ENCODE data around the gene CENPM.

DNA sequence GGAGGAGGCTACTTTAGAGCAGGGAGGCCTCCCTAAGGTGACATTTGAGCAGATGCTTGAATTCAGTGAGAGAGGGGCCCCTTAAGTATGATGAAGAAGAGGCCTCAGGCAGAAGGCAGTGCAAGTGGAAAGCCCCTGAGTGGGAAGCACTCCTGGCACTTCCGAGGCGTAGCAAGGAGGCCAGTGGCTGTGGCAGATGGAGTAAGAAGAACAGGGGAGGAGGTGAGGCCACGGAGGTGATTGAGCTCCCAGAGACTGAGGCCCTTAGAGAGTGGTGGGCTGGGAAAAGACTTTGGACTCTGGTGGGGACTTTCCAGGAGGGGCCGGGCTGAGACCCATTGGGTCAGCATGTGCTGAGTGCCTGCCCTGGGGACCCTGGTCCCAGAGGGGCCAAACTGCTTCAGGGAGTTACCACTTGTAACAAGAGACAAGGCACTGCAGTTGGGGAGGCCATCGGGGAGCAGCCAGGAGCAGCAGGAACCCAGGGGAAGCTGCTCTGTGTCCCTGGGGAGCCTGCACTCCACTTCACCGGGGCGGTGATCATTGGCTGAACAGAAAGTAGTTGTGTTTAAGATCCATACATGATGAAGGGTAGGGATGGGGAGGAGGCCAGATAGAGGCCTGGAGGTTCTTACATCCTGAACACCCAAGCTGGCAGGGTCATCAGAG, 2.5 kb upstream of the CENPM start:
- TF ChIP-seq, protein P1, sequence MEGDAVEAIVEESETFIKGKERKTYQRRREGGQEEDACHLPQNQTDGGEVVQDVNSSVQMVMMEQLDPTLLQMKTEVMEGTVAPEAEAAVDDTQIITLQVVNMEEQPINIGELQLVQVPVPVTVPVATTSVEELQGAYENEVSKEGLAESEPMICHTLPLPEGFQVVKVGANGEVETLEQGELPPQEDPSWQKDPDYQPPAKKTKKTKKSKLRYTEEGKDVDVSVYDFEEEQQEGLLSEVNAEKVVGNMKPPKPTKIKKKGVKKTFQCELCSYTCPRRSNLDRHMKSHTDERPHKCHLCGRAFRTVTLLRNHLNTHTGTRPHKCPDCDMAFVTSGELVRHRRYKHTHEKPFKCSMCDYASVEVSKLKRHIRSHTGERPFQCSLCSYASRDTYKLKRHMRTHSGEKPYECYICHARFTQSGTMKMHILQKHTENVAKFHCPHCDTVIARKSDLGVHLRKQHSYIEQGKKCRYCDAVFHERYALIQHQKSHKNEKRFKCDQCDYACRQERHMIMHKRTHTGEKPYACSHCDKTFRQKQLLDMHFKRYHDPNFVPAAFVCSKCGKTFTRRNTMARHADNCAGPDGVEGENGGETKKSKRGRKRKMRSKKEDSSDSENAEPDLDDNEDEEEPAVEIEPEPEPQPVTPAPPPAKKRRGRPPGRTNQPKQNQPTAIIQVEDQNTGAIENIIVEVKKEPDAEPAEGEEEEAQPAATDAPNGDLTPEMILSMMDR (IDR thresholded peaks at IDR 0.05 in 4 of 5, conservative IDR thresholded peaks at IDR 0.05 in 1 of 5): no peak
- TF ChIP-seq POLR2A (IDR thresholded peaks at IDR 0.05): no peak
